ENCODE results near the gene SIPA1L2. TPM values are rescaled to one million over a fixed set of nuclear protein-coding genes. Genes with fewer than 3 reads are reported as not detected.

SIPA1L2 gene
- total RNA-seq, 4 donors from 2014 or later, result 20.5 to 111 (median 39.8) TPM

GRCh38 chr1:232634096-232634495 lies 4.2 kb upstream of the SIPA1L2 start:
- DNase-seq (ENCODE audit: low spot score), result no peak
- no peak for TF ChIP-seq CTCF (IDR thresholded peaks at IDR 0.05)
- no peak for ATAC-seq (ENCODE audit: low FRiP score)

- DNase-seq (ENCODE audit: low spot score) (no peak), ATAC-seq (ENCODE audit: low FRiP score) (no peak)
- peak in 1 of 3 donors; percentile 9 for TF ChIP-seq CTCF (IDR thresholded peaks at IDR 0.05)
Observed at GRCh38 chr1:232630894-232631195, 912 bp upstream of the SIPA1L2 start.

GRCh38 chr1:232629250-232630046 lies 485 bp downstream of the SIPA1L2 start:
- ATAC-seq (ENCODE audit: low FRiP score) (peak; percentile 19), DNase-seq (ENCODE audit: low spot score) (no peak)
- TF ChIP-seq CTCF (IDR thresholded peaks at IDR 0.05), result no peak

- no peak for ATAC-seq (ENCODE audit: low FRiP score)
- no peak for DNase-seq (ENCODE audit: low spot score)
- no peak for TF ChIP-seq CTCF (IDR thresholded peaks at IDR 0.05)
Observed at GRCh38 chr1:232628335-232629249, 1.3 kb downstream of the SIPA1L2 start.

DNA sequence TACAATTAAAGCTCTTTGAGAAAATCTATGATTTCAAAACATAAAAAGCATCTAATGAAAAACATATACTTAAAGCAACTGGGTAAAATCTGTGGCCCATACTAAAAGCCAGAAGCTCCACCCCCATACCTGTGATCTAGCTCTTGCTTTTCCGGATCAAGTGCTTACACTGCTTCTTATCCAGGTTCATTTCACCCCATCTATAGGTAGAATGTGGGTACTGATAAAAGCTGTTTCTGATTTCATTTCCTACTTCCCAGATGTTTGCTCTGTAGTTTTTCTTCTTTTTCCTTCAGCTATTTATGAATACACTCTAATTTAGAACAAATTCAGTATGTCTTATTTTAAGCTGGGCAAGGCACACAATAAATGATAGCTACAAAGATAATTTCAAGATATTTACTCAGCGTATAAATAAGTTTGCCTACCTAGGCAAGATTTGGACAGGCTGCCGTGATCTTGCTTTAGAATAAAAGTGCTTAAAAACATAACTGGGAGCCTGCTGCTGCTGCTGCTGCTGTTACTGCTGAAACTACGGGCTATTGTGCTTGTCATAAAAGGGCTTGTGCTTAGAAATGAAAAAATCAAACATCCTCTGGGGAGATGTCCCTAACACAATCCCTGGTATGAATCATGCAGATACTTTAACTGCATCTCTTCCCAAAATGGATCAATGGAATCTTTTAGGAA lies 2.1 kb downstream of the SIPA1L2 start:
- DNase-seq (ENCODE audit: low spot score) (no peak), ATAC-seq (ENCODE audit: low FRiP score) (no peak)
- no peak for TF ChIP-seq CTCF (IDR thresholded peaks at IDR 0.05)

GRCh38 chr1:232627171-232627570 lies 2.8 kb downstream of the SIPA1L2 start:
- DNase-seq (ENCODE audit: low spot score) (no peak), ATAC-seq (ENCODE audit: low FRiP score) (no peak)
- no peak for TF ChIP-seq CTCF (IDR thresholded peaks at IDR 0.05)
